Astrocyte (in vitro differentiated cells and primary cell): ENCODE measurements around the gene CDH5. TPM values are rescaled to one million over a fixed set of nuclear protein-coding genes. Genes with fewer than 3 reads are reported as not detected.

Experiments used
- DNase-seq: peaks from one replicate; pipeline ENCODE4 v3.0.0-alpha.2; 2010; ENCODE audit warnings: low read depth
- FAIRE-seq: peaks from 2 replicates; lab custom pipeline; 2011; peaks lifted over from hg19 to GRCh38; lab: Jason Lieb, UNC
- H2AFZ ChIP-seq: 2 replicates; pipeline ENCODE4 v1.6.0; 2012; ENCODE audit warnings: low read depth, low read length, inconsistent platforms
- H3K27ac ChIP-seq: 2 replicates; pipeline ENCODE4 v1.5.1; 2011; ENCODE audit warnings: low read depth, low read length, inconsistent platforms
- H3K27me3 ChIP-seq: 2 replicates; pipeline ENCODE4 v1.6.0; 2011; ENCODE audit warnings: low read length, inconsistent platforms; ENCODE audit not compliant: insufficient read depth
- H3K36me3 ChIP-seq: 2 replicates; pipeline ENCODE4 v1.5.1; 2011; ENCODE audit warnings: low read length, inconsistent platforms; ENCODE audit not compliant: insufficient read depth
- H3K4me1 ChIP-seq: 2 replicates; pipeline ENCODE4 v1.5.1; 2011; ENCODE audit warnings: low read length, inconsistent platforms; ENCODE audit not compliant: insufficient read depth
- H3K4me2 ChIP-seq: 2 replicates; pipeline ENCODE4 v1.6.0; 2012; ENCODE audit warnings: low read length, inconsistent platforms
- H3K4me3 ChIP-seq: 2 replicates; pipeline ENCODE4 v1.5.1; 2011; ENCODE audit warnings: low read depth, mild to moderate bottlenecking, low read length, inconsistent platforms; ENCODE audit not compliant: insufficient read depth
- H3K79me2 ChIP-seq: 2 replicates; pipeline ENCODE4 v1.6.0; 2012; ENCODE audit warnings: mild to moderate bottlenecking, low read length, inconsistent platforms; ENCODE audit not compliant: insufficient read depth
- H3K9ac ChIP-seq: 2 replicates; pipeline ENCODE4 v1.6.0; 2012; ENCODE audit warnings: mild to moderate bottlenecking, low read length, inconsistent platforms
- H3K9me3 ChIP-seq: 2 replicates; pipeline ENCODE4 v1.5.1; 2012; ENCODE audit warnings: low read depth, mild to moderate bottlenecking, low read length, inconsistent platforms; ENCODE audit not compliant: insufficient read depth
- H4K20me1 ChIP-seq: 2 replicates; pipeline ENCODE4 v1.6.0; 2012; ENCODE audit warnings: low read length, inconsistent platforms; ENCODE audit not compliant: insufficient read depth
- H3K27ac Mint-ChIP-seq: one replicate; pipeline ENCODE4 v1.8.0; 2021; ENCODE audit warnings: mild to moderate bottlenecking, mixed read lengths; ENCODE audit not compliant: unreplicated experiment
- H3K27me3 Mint-ChIP-seq: one replicate; pipeline ENCODE4 v1.8.0; 2021; ENCODE audit warnings: low read depth, mixed read lengths; ENCODE audit not compliant: unreplicated experiment
- H3K36me3 Mint-ChIP-seq: one replicate; pipeline ENCODE4 v1.8.0; 2021; ENCODE audit warnings: low read depth, mixed read lengths; ENCODE audit not compliant: unreplicated experiment
- H3K4me1 Mint-ChIP-seq: one replicate; pipeline ENCODE4 v1.8.0; 2021; ENCODE audit warnings: low read depth, mixed read lengths; ENCODE audit not compliant: unreplicated experiment
- H3K4me3 Mint-ChIP-seq: one replicate; pipeline ENCODE4 v1.8.0; 2021; ENCODE audit warnings: mild to moderate bottlenecking, moderate library complexity, mixed read lengths; ENCODE audit not compliant: unreplicated experiment
- H3K9me3 Mint-ChIP-seq: one replicate; pipeline ENCODE4 v1.8.0; 2021; ENCODE audit warnings: mild to moderate bottlenecking, mixed read lengths; ENCODE audit not compliant: unreplicated experiment
- EZH2 ChIP-seq: IDR thresholded peaks from 2 replicates; pipeline ENCODE4 v1.6.1; 2012; ENCODE audit warnings: mild to moderate bottlenecking, low read length, inconsistent platforms; ENCODE audit not compliant: insufficient read depth
- total RNA-seq: library from RNA; stranded (reverse); gene quantifications from 2 replicates; pipeline ENCODE4 v1.2.1, GENCODE V29; 2021
- TF ChIP-seq, protein P1 (sequence below): IDR thresholded peaks from 2 replicates; pipeline ENCODE4 v1.5.1; 2011; ENCODE audit warnings: low read depth, mild to moderate bottlenecking, inconsistent platforms, low read length, moderate library complexity; ENCODE audit not compliant: insufficient read depth

The CDH5 gene
- total RNA-seq, 1 donor from 2014 or later = 0.30 TPM

DNA sequence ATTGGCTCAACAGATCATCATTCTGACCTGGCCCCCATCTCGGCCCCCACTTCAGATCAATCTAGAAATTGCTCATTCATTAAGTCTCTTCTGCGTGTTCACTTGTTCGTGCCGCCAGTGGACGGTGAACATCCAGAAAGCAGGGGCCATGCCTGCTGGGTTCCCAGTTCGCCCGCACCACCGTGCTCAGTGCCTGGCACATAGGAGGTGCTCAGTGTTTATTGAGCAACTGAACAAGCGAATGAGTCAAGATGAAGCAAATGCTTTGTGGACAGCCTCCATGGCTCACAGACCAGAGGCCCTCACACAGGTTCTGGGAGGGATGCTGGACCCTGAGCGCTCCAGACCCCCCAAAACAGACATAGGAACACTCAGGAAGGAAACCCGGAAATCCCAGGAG lies 74.5 kb downstream of the CDH5 start:
- no peak overlapping the region for H3K4me2 ChIP-seq
- Mint-ChIP-seq H3K27me3 (peaks cover 72% of the 10 kb centered on the region), H3K9me3 (peaks cover 3% of the 10 kb centered on the region), H3K4me1 (no peaks in the 10 kb centered on the region), H3K36me3 (no peaks in the 10 kb centered on the region), H3K27ac (no peak overlapping the region), H3K4me3 (no peak overlapping the region)
- H3K36me3 ChIP-seq = no peaks in the 10 kb centered on the region
- no peaks in the 10 kb centered on the region for H3K79me2 ChIP-seq
- no peak overlapping the region for H2AFZ ChIP-seq
- H3K4me1 ChIP-seq = peaks cover 3% of the 10 kb centered on the region
- no peak overlapping the region for H3K4me3 ChIP-seq
- H3K27ac ChIP-seq = no peak overlapping the region
- no peak for DNase-seq
- TF ChIP-seq, protein P1, sequence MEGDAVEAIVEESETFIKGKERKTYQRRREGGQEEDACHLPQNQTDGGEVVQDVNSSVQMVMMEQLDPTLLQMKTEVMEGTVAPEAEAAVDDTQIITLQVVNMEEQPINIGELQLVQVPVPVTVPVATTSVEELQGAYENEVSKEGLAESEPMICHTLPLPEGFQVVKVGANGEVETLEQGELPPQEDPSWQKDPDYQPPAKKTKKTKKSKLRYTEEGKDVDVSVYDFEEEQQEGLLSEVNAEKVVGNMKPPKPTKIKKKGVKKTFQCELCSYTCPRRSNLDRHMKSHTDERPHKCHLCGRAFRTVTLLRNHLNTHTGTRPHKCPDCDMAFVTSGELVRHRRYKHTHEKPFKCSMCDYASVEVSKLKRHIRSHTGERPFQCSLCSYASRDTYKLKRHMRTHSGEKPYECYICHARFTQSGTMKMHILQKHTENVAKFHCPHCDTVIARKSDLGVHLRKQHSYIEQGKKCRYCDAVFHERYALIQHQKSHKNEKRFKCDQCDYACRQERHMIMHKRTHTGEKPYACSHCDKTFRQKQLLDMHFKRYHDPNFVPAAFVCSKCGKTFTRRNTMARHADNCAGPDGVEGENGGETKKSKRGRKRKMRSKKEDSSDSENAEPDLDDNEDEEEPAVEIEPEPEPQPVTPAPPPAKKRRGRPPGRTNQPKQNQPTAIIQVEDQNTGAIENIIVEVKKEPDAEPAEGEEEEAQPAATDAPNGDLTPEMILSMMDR = no peak
- TF ChIP-seq EZH2 = no peak
- H4K20me1 ChIP-seq = no peaks in the 10 kb centered on the region
- H3K9me3 ChIP-seq = no peaks in the 10 kb centered on the region
- H3K9ac ChIP-seq = no peak overlapping the region
- no peak for FAIRE-seq
- H3K27me3 ChIP-seq = peaks cover 9% of the 10 kb centered on the region

DNA sequence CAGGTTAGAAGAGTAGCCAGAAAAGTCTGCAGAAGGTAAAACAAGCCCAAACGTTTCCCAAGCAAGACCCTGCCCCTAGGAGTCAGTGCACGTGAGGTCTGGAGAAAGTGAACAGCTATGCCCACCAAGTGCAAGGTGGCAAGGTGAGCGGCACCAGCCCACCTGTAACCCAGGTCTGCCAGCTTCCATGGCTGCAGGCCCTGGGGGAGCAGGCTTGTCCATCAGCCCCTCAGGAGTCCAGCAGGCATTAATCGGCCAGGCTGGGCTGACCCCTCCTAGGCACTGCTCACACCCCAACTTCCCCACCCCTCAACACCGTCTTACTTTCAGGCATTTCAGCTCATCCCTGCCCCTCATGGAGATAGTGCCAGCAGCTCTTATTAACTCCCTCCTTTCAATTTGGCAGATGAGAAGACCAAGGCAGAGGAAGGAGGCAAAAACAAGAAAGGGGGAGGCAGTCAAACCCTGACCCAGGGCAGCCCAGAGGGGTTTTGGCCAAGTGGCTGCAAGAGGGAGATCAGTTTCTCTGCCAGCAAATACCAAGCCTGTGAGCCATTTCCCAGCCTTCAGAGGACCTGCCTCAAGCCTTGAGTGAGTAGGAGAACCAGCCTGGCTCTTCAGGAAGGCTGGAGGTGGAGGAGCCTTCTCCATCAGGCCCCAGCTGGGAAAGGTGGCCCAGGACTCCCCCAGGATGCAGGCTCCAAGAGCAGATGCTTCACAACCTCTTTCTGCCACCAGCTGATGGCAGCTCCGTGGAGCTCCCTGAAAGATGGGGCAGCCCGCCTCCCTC lies 75.3 kb downstream of the CDH5 start:
- Mint-ChIP-seq H3K36me3 (no peaks in the 10 kb centered on the region), H3K4me1 (no peaks in the 10 kb centered on the region)
- FAIRE-seq = no peak

More for the DNA sequence above, 75.3 kb downstream of the CDH5 start:
- no peak overlapping the region for H3K27ac Mint-ChIP-seq
- H3K9me3 Mint-ChIP-seq = peaks cover 3% of the 10 kb centered on the region
- H3K9me3 ChIP-seq = no peaks in the 10 kb centered on the region
- H3K9ac ChIP-seq = no peak overlapping the region
- H3K27me3 ChIP-seq = peaks cover 16% of the 10 kb centered on the region
- H3K4me1 ChIP-seq = peaks cover 3% of the 10 kb centered on the region
- no peaks in the 10 kb centered on the region for H3K79me2 ChIP-seq
- H3K4me2 ChIP-seq = no peak overlapping the region
- H3K27me3 Mint-ChIP-seq = peaks cover 80% of the 10 kb centered on the region
- no peak overlapping the region for H2AFZ ChIP-seq
- TF ChIP-seq, protein P1 = no peak
- no peak for TF ChIP-seq EZH2
- no peak overlapping the region for H3K27ac ChIP-seq
- no peaks in the 10 kb centered on the region for H4K20me1 ChIP-seq
- peak; percentile 58 for DNase-seq
- H3K4me3 ChIP-seq = no peak overlapping the region
- H3K4me3 Mint-ChIP-seq = no peak overlapping the region
- H3K36me3 ChIP-seq = no peaks in the 10 kb centered on the region
